GDM1 (cell line): Measurements from ENCODE around the gene EPS8L3.

ENCODE experiments used
- DNase-seq: peaks from one replicate; lab custom pipeline; 2025; lab: John Stamatoyannopoulos, UW

Gene EPS8L3

DNA sequence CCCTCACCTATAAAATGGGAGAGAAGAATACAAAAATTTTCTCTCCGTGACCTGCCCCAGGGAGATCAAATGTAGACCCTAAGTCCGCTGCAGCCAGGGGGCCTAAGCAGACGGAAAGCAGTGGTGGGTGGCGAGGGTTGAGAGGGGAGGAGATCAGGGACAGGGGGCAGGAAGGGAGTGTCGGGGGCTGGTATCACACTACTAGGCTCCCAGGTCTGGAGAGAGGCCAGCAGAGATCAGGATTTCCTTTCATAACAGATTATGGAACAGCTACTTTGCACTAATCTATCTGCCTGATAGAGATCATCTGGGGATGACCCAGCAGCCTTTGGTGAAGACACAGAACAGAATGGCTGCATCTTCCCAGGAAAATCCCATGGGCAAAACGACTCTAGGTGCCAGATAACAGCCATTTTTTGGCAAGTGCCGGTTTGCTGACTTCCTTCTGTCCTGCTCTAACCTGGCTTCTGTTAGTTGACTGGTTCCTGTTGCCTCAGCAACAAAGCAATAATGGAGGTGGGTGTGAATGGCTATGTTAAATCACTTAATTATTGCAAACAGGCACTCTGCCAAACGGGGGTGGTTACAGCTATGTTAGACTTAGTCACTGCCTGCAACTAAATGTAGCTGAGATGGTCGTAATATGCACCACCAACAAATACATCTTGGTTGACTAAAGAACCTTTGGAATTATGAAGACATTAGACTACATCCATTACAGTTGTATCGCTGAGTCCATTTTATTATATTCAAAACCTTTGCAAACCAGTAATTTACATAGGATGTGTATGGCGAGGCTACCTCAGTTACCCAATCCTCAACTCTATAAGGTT is 30.0 kb upstream of the EPS8L3 start:
- DNase-seq, result no peak

DNA sequence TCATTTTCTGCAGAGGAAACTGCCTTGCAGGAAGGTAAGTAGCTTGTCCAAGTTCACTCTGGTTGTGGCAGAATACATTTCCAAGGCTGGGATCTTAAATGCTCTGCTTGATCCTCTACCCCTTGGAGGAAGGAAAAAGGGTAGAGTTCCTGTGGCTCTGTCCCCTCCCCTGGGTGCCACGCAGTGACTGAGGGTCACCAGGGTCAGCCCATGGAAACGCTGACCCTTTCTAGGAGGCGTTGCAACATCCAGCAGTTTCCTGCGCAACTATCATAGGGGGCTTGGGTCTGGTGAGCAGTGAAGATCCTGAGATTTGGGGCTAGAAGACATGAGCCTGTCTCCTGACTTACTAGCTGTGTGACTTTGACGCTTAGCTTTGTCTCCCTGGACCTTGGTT is 29.4 kb upstream of the EPS8L3 start:
- no peak for DNase-seq

GRCh38 chr1:109792056-109792831 is 28.5 kb upstream of the EPS8L3 start:
- peak; percentile 44 for DNase-seq

DNA sequence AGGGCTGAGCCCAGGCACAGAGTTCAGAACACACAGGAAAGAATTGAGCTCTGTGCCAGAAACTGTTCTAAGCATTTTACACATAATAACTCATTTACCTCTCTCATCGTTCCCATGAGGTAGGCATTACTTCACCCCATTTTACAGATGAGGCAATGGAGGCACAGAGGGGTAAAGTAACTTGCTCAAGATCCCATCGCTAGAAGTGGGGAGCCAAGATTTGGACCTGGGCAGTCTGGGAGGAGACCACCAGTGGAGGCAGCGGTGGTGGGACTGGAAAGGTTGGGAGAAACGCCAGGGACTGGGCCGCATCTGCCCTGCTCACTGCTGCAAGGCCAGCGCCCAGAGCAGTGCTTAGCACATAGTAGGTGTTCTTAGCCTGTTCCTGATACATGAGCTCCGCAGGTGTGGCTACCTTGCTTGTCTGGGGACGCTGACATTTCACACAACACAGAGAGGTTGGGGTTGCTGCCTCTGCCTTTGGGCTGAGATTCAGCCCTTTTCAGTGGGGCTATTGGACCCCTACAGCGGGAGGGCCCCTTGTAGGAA is 27.8 kb upstream of the EPS8L3 start:
- DNase-seq, result no peak

DNA sequence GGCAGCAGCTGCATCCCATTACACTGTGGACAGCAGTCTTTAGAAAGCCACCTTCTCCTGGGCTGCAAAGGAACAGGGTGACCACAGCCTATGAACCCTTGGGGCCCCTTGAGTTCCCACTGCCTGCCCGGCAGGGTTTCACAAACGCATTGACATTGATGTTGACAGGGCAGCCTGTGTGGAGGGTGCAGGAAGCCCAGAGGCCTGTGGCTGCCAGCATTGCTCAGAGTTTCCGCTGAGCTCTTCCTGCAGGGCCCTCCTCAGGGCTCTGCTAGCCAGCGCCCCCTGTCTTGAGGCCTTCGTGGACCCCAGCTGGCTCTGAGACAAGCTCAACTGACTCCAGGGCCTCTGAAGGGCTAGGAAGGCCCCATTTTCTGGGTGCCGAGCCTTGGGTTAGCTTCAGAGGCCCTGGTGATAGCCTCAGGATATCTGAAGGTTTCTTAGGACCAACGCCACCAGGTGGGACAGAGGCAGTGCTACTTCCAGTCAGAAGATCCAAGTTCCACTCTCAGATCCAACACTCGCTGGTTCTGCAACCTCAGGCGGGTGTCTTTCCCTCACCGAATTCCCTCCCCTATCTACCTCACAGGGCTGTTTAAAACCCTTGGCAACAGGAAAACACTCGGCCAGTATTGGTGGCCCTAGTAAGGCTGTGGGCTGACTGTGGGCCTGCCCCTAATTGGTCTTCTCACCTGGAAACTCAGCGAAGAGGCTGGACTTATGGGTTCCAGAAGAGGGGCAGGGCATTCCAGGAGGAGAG is 27.2 kb upstream of the EPS8L3 start:
- DNase-seq, result peak; percentile 96

GRCh38 chr1:109790329-109790728 is 26.6 kb upstream of the EPS8L3 start:
- DNase-seq, result no peak

DNA sequence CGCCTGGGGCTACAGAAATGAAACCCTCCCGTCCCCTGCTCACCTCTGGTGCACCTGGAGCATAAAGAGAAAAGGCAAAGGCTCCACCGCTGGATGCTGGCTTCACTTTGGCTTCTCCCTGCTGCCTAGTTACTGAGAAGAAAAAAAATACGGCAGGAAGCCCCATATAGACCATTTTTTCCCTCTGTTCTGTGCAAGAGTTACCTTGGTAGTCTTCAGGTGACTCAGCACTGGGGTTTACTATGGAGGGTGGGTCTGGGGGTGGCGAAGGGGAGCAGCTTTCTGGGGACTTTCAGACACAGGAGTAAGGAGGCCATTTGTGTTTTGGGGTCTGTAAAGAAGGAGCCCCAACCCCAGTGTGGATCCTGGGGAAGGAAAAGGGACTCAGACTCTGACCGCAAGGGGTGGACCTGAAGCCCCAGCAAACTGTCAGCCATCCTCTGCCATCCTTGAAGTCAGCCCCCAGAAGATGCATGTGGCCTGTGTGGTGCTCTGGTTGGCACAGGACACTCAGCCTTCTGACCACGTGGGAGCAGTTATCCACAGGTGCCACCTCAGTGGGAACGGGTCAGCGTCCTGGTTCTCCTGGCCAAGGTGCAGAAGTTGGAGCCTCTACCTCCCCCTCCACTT is 25.9 kb upstream of the EPS8L3 start:
- DNase-seq, result no peak

DNA sequence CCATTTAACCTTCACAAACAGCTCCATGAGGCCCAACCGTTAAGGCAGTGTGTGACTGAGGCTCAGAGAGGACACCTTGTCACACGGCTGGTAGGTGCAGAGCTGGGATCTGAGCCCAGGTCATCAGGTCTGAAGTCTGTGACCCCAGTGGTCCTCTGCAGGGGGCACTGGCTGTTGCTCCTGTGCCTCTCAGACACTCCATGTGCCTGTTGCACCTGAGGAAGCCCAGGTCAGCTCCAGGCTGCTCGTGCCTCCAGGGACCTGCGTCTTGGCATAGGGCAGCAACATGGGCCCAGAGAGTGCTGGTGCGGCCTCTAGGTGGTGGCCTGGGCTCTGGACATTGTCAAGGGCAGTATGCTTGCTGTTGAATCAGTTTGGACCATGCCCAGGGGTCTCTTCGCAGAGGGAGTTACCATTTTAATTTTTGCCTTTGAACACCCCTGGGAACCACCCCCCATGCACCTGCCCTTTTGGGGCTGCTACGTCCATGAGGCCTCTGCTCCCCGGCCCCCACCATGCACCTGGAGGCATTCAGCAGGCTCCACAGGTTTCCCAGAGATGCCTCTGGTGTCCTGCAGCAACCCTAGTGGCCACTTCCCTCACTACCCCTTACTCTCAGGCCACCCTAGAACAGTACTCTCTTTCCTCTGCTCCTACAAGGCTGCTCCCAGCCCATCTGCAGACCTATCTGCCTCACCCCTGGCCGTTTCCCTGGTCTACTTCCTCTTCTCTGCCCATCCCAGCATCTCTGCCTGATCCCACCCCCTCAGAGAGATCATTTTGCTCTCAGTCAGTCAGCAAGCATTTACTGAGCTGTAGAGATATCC is 25.2 kb upstream of the EPS8L3 start:
- DNase-seq, result peak; percentile 72

- DNase-seq, result no peak
These were observed 24.3 kb upstream of the EPS8L3 start for GRCh38 chr1:109787845-109788601.

- no peak for DNase-seq
These were observed 23.6 kb upstream of the EPS8L3 start for GRCh38 chr1:109787211-109787844.

GRCh38 chr1:109786531-109787021 is 22.9 kb upstream of the EPS8L3 start:
- no peak for DNase-seq

- DNase-seq, result no peak
These were observed 22.4 kb upstream of the EPS8L3 start for GRCh38 chr1:109786112-109786480.

DNA sequence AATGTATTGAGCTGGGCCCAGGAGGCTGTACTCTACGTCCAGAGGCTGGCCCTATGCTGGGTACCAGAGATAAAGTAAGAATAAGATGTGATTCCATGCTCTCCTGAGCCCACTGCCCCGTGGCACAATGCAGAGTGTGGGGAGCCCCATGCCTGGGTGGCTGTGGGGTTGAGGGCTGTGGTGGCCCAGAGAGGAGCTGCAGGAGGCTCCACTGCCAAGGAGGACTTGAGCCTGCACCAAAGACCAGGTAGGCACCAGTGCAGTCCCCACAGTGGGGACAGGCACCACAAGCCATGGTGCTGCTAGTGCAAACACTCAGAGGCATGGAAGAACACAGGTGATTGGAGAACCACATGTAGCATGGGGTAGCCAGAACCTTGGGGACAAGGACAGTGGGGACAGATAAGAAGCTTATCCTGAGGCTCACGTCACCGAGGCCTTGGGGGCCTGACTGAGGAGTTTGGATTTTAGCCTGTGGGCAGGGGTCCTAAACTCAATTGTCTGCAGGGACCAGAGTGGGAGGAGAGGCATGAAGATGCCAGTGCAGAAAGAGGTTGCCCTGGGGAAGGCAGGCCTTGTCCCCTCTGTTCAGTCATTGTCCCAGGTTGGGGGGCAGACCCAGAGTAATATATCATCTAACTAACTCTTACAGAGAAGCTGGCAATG is 21.9 kb upstream of the EPS8L3 start:
- no peak for DNase-seq

DNA sequence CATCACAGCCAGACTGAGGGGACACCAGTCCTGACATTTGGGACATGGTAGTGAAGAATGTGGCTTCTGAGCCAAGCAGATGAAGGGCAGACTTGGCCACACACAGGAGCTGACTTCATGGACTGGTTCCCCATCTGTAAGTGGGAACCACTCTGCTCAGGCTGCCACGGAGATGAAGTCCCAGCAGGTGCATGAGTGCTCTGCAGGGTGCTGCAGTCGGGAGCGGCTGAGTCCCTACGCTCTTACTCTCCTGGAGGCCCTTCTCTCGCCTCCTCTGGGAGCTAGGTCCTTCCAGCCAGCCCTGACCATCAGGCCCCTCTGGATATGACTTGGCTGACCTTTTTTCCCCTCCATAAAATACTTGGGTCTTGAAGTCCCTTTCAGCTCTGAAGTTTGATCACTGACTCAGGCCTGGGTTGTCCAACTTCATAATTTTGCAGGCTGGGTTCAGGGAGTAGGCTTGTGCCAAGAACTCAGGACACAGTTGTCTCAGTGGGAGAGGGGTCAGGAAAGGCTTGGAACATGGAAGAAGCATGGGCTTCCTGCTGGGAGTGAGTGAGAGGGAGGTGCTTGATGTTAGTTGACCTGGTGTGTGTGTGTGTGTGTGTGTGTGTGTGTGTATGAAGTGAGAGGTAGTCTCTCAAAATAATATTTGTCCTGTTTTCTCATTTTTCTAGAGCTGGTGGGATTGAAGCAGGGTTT is 21.0 kb upstream of the EPS8L3 start:
- DNase-seq, result no peak

GRCh38 chr1:109783436-109783835 is 19.7 kb upstream of the EPS8L3 start:
- no peak for DNase-seq

- no peak for DNase-seq
These were observed 19.2 kb upstream of the EPS8L3 start for GRCh38 chr1:109782927-109783326.

DNA sequence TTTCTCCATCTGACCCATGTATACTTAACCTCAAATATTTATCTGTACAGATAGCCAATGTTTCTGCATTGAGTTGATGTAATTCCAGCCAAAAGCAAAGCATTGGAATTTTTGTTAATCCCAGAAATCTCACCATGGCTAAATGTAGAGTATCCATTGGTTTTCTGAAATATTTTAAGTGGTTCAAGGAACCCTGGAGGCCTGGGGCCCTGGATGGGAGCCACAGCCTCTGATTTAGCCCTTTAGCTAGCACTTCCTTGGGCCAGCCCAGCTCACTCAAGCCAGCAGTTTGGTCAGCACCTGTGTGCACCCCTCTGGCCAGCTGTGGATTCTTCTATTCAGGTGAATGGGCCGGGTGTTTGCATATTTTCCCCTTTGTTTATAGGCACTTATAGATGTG is 18.8 kb upstream of the EPS8L3 start:
- no peak for DNase-seq

GRCh38 chr1:109781806-109782205 is 18.1 kb upstream of the EPS8L3 start:
- no peak for DNase-seq
